ENCODE data around the gene CDC42.
A peak's percentile ranks its signal among the peaks of the same experiment; 100 is the strongest.

CDC42 gene

DNA sequence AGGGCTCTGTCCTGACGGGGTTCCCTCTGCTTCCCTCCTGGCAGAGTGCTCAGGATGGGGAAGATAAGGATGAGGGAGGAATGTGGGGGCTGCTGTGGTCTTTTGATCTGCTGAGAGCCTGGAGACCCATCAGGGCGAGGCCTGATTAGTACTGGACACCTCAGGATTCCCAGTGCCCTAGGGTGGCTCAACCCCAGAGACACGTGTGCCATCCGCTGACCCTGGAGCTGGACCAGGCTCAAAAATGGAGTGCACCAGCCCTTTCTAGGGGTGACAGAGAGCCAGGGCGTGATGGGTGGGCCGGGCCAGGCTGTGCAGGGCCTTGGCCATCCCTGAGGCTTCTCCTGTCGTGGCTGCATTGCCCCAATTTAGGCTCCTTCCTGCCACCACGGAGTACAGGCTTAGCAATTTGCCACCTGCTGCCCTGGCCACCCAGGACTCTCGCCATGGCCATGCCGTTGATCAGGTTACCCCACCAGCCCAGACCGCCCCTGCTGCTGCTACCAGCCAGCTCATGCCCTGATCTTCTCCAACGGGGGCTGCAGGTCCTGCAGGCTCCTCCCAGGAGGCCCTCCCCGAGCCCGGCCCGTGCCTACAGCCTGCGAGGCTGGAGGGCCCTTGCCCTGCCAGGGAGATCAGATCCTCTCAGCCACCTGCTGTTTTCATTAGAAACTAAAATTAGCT lies 80.9 kb downstream of the CDC42 start:
- Mint-ChIP-seq H3K27ac (no peak overlapping the region), H3K9me3 (no peaks in the 10 kb centered on the region), H3K4me1 (ENCODE audit: low read depth in 2 of 2) (peaks cover 0 to 7% of the 10 kb centered on the region in 2 donors), H3K27me3 (peaks cover 0 to 22% of the 10 kb centered on the region in 2 donors), H3K36me3 (ENCODE audit: insufficient read depth) (peaks cover 4% of the 10 kb centered on the region), H3K4me3 (no peak overlapping the region)
- no peak for ATAC-seq (replicated peaks)
- no peak for DNase-seq

- H3K27ac Mint-ChIP-seq: no peak overlapping the region
- ATAC-seq (replicated peaks) (no peak), DNase-seq (no peak)
- H3K36me3 Mint-ChIP-seq (ENCODE audit: insufficient read depth): peaks cover 4% of the 10 kb centered on the region
- peaks cover 0 to 7% of the 10 kb centered on the region in 2 donors for H3K4me1 Mint-ChIP-seq (ENCODE audit: low read depth in 2 of 2)
- no peak overlapping the region for H3K4me3 Mint-ChIP-seq
- H3K27me3 Mint-ChIP-seq: peaks cover 0 to 22% of the 10 kb centered on the region in 2 donors
- no peaks in the 10 kb centered on the region for H3K9me3 Mint-ChIP-seq
These were observed 81.4 kb downstream of the CDC42 start for GRCh38 chr1:22133931-22134324.

DNA sequence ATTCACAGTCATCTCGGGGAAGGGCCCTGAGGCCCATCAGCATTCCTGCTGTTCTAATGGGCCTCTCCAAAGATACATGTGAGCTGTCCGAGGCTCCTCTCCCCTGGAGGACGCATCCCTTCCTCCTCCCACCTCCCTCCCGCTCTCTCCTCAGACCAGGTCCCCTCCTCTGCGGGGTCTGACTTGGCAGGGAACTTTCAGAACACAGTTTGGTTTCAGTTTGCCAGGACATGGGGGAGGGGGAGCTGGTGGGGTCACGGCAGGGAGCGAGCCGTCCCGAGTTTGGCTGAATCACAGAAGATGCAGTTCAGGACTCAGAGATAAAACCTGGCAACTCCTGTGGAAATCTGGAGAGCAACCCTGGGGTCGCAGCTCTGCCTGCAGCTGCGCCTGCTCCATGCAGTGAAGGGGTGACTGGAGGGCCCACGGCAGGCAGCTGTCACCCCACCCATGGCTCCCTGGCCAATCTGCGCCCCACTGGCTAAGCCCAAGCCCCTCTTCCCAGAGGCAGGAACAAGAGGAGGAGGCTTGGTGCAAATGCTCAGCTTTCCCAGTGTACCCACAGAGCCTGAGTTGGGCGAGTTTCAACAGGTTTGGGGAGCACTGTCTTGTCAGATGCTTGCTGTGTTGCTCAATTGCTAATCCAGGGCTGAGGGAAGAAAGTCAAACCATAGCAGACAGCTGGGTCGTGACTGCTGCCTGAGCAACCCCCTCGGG lies 84.7 kb downstream of the CDC42 start:
- H3K27ac Mint-ChIP-seq: peak overlapping the region in 1 of 2 donors; percentile 44
- H3K36me3 Mint-ChIP-seq (ENCODE audit: insufficient read depth): peaks cover 4% of the 10 kb centered on the region
- peaks cover 0 to 9% of the 10 kb centered on the region in 2 donors for H3K4me1 Mint-ChIP-seq (ENCODE audit: low read depth in 2 of 2)
- peaks cover 6 to 37% of the 10 kb centered on the region in 2 donors for H3K27me3 Mint-ChIP-seq
- H3K4me3 Mint-ChIP-seq: no peak overlapping the region
- H3K9me3 Mint-ChIP-seq: no peaks in the 10 kb centered on the region
- ATAC-seq (replicated peaks): no peak
- DNase-seq: no peak

DNA sequence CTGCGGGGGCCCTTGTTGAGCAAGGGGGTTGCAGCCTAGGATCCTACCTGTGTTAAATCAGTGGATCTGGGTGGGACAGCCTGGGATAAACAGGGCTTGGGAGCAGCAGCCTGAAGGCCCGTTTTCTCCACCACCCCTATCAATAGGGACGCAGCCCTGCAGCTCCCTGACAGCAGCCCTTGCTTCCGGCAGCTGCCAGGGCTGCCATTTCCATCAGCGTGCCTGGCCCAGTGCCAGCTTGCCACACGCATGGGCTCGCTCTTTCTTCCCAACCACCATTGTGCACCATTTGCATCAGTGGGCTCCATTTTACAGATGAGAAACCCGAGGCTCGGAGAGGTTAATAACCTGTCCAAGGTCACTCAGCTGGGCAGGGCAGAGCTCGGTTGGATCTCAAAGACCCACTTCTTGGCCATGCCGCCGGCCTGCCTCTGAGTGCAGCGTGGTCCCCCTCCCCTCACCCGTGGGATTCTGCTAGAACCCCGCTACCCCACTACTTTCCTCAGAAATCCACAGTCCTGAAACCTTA lies 86.6 kb downstream of the CDC42 start:
- Mint-ChIP-seq H3K36me3 (ENCODE audit: insufficient read depth) (peaks cover 4% of the 10 kb centered on the region), H3K9me3 (no peaks in the 10 kb centered on the region), H3K4me3 (no peak overlapping the region), H3K4me1 (ENCODE audit: low read depth in 2 of 2) (peaks cover 7 to 15% of the 10 kb centered on the region in 2 donors), H3K27me3 (peaks cover 13 to 46% of the 10 kb centered on the region in 2 donors), H3K27ac (no peak overlapping the region)
- ATAC-seq (replicated peaks) (no peak), DNase-seq (no peak)

GRCh38 chr1:22139817-22140216 lies 87.3 kb downstream of the CDC42 start:
- Mint-ChIP-seq H3K27ac (no peak overlapping the region), H3K36me3 (ENCODE audit: insufficient read depth) (peaks cover 4% of the 10 kb centered on the region), H3K9me3 (no peaks in the 10 kb centered on the region), H3K27me3 (peaks cover 20 to 47% of the 10 kb centered on the region in 2 donors), H3K4me3 (no peak overlapping the region), H3K4me1 (ENCODE audit: low read depth in 2 of 2) (peaks cover 8 to 13% of the 10 kb centered on the region in 2 donors)
- no peak for DNase-seq
- ATAC-seq (replicated peaks): no peak
